ENCODE measurements around the gene KIF3C. TPM values are rescaled to one million over a fixed set of nuclear protein-coding genes. Genes with fewer than 3 reads are reported as not detected.
A peak's percentile ranks its signal among the peaks of the same experiment; 100 is the strongest.

KIF3C gene
- total RNA-seq, 4 donors from 2014 or later, result 9.9 to 13.8 (median 11.7) TPM

- WGBS, 2 donors, result 81 to 85% methylated on average over 2 of the region's 2 CpGs
- H3K9me3 ChIP-seq, result no peaks in the 10 kb centered on the region
- H3K4me3 ChIP-seq (replicated peaks in 1 of 3), result no peak overlapping the region
- DNase-seq, result peak; percentile 63 to 69
- TF ChIP-seq POLR2A (IDR thresholded peaks at IDR 0.05) (no peak), CTCF (IDR thresholded peaks at IDR 0.05) (no peak)
- intact Hi-C loops (cut with DNase I), result no loop called here
- H3K27me3 ChIP-seq, result no peaks in the 10 kb centered on the region
- no peaks in the 10 kb centered on the region for H3K36me3 ChIP-seq
- H3K4me1 ChIP-seq, result peaks cover 36% of the 10 kb centered on the region in 2 donors
- peak overlapping the region in 2 of 3 donors; percentile 36 to 59 for H3K27ac ChIP-seq
Observed at GRCh38 chr2:26008851-26009566, 26.7 kb upstream of the KIF3C start.

GRCh38 chr2:26008095-26008494 lies 25.8 kb upstream of the KIF3C start:
- Histone ChIP-seq H3K27me3 (no peaks in the 10 kb centered on the region), H3K4me1 (peaks cover 29% of the 10 kb centered on the region in 2 donors), H3K27ac (peak overlapping the region in 1 of 3 donors; percentile 0), H3K36me3 (no peaks in the 10 kb centered on the region), H3K9me3 (no peaks in the 10 kb centered on the region), H3K4me3 (replicated peaks in 1 of 3) (no peak overlapping the region)
- 92 to 100% methylated on average over 1 of the region's 1 CpG for WGBS, 2 donors
- intact Hi-C loops (cut with DNase I), result no loop called here
- TF ChIP-seq CTCF (IDR thresholded peaks at IDR 0.05) (no peak), POLR2A (IDR thresholded peaks at IDR 0.05) (no peak)
- no peak for DNase-seq

- Histone ChIP-seq H3K4me3 (replicated peaks in 1 of 3) (no peak overlapping the region), H3K36me3 (no peaks in the 10 kb centered on the region), H3K27me3 (no peaks in the 10 kb centered on the region), H3K27ac (peak overlapping the region; percentile 77 to 93 (median 86)), H3K4me1 (peaks cover 28 to 32% of the 10 kb centered on the region in 2 donors), H3K9me3 (no peaks in the 10 kb centered on the region)
- intact Hi-C loops (cut with DNase I), result no loop called here
- DNase-seq, result peak; percentile 57 to 65
- TF ChIP-seq POLR2A (IDR thresholded peaks at IDR 0.05) (no peak), CTCF (IDR thresholded peaks at IDR 0.05) (no peak)
- WGBS, 2 donors, result 66 to 72% methylated on average over 9 of the region's 9 CpGs
Observed at GRCh38 chr2:26002632-26003310, 20.5 kb upstream of the KIF3C start.

GRCh38 chr2:26001743-26002351 lies 19.6 kb upstream of the KIF3C start:
- H3K27ac ChIP-seq, result peak overlapping the region; percentile 77 to 93 (median 86)
- no peaks in the 10 kb centered on the region for H3K36me3 ChIP-seq
- no peak for TF ChIP-seq POLR2A (IDR thresholded peaks at IDR 0.05)
- no peak for TF ChIP-seq CTCF (IDR thresholded peaks at IDR 0.05)
- DNase-seq, result peak; percentile 99
- no peaks in the 10 kb centered on the region for H3K27me3 ChIP-seq
- H3K4me1 ChIP-seq, result peaks cover 31 to 36% of the 10 kb centered on the region in 2 donors
- H3K4me3 ChIP-seq (replicated peaks in 1 of 3), result no peak overlapping the region
- 3 to 6% methylated on average over 4 of the region's 4 CpGs for WGBS, 2 donors
- no peaks in the 10 kb centered on the region for H3K9me3 ChIP-seq
- intact Hi-C loops (cut with DNase I), result no loop called here

Data from thyroid gland (tissue), 4 donors.